Activated T-cell treated with anti-CD3 and anti-CD28 coated beads for 1 hour (primary cell): Measurements from ENCODE around the gene ADH4.

Experiments used
- DNase-seq: peaks from one replicate; pipeline ENCODE4 v3.0.0-alpha.2; 2020; ENCODE audit warnings: low read depth

Gene ADH4

GRCh38 chr4:99079625-99080295 is 64.3 kb downstream of the ADH4 start:
- DNase-seq: no peak

GRCh38 chr4:99078931-99079624 is 65.0 kb downstream of the ADH4 start:
- no peak for DNase-seq

GRCh38 chr4:99078336-99078735 is 65.8 kb downstream of the ADH4 start:
- no peak for DNase-seq

GRCh38 chr4:99077177-99077576 is 66.9 kb downstream of the ADH4 start:
- DNase-seq: no peak

GRCh38 chr4:99076292-99076976 is 67.7 kb downstream of the ADH4 start:
- DNase-seq: no peak

GRCh38 chr4:99074816-99075215 is 69.3 kb downstream of the ADH4 start:
- no peak for DNase-seq
